Neural progenitor cell (in vitro differentiated cells): Measurements from ENCODE around the gene RAB25.

ENCODE experiments used
- CTCF ChIP-seq: fragments of 200-600 bp; sonication (generic); IDR thresholded peaks from 2 replicates; pipeline ENCODE4 v1.5.1; 2017; ENCODE audit warnings: antibody characterized with exemption, mild to moderate bottlenecking
- EZH2 ChIP-seq: fragments of 200-600 bp; sonication (generic); IDR thresholded peaks from 2 replicates; pipeline ENCODE4 v1.6.1; 2017; ENCODE audit warnings: antibody characterized with exemption, mild to moderate bottlenecking, moderate library complexity
- EZH2phosphoT487 ChIP-seq: fragments of 200-600 bp; sonication (generic); IDR thresholded peaks from 2 replicates; pipeline ENCODE4 v1.6.1; 2017; ENCODE audit warnings: antibody characterized with exemption

- TF ChIP-seq EZH2 (no peak), CTCF (no peak), EZH2phosphoT487 (no peak)
These were observed 18.1 kb upstream of the RAB25 start for GRCh38 chr1:156042828-156043227.
